Measurements from ENCODE around the gene ZDHHC9. TPM values are rescaled to one million over a fixed set of nuclear protein-coding genes. Genes with fewer than 3 reads are reported as not detected.

Gene ZDHHC9
- total RNA-seq, 1 donor from 2014 or later: 62.0 TPM

- no peak for DNase-seq
- Mint-ChIP-seq H3K9me3 (ENCODE audit: unreplicated experiment) (no peaks in the 10 kb centered on the region), H3K4me3 (ENCODE audit: unreplicated experiment) (no peak overlapping the region), H3K4me1 (ENCODE audit: low read depth, unreplicated experiment) (no peaks in the 10 kb centered on the region), H3K27me3 (ENCODE audit: unreplicated experiment) (no peaks in the 10 kb centered on the region), H3K36me3 (ENCODE audit: unreplicated experiment) (no peaks in the 10 kb centered on the region), H3K27ac (ENCODE audit: unreplicated experiment) (no peak overlapping the region)
- TF ChIP-seq CTCF (IDR thresholded peaks at IDR 0.05; ENCODE audit: partially characterized antibody, unreplicated experiment): no peak
Measured at GRCh38 chrX:129797251-129797906, 46.3 kb downstream of the ZDHHC9 start.

- Mint-ChIP-seq H3K9me3 (ENCODE audit: unreplicated experiment) (no peaks in the 10 kb centered on the region), H3K36me3 (ENCODE audit: unreplicated experiment) (no peaks in the 10 kb centered on the region), H3K4me1 (ENCODE audit: low read depth, unreplicated experiment) (no peaks in the 10 kb centered on the region), H3K27me3 (ENCODE audit: unreplicated experiment) (no peaks in the 10 kb centered on the region), H3K4me3 (ENCODE audit: unreplicated experiment) (no peak overlapping the region), H3K27ac (ENCODE audit: unreplicated experiment) (no peak overlapping the region)
- TF ChIP-seq CTCF (IDR thresholded peaks at IDR 0.05; ENCODE audit: partially characterized antibody, unreplicated experiment): no peak
- DNase-seq: no peak
Measured at GRCh38 chrX:129795584-129795983, 48.1 kb downstream of the ZDHHC9 start.

GRCh38 chrX:129793604-129794191, 50.0 kb downstream of the ZDHHC9 start:
- no peak overlapping the region for H3K27ac Mint-ChIP-seq (ENCODE audit: unreplicated experiment)
- no peak overlapping the region for H3K4me3 Mint-ChIP-seq (ENCODE audit: unreplicated experiment)
- no peaks in the 10 kb centered on the region for H3K9me3 Mint-ChIP-seq (ENCODE audit: unreplicated experiment)
- H3K27me3 Mint-ChIP-seq (ENCODE audit: unreplicated experiment): no peaks in the 10 kb centered on the region
- H3K4me1 Mint-ChIP-seq (ENCODE audit: low read depth, unreplicated experiment): no peaks in the 10 kb centered on the region
- DNase-seq: no peak
- H3K36me3 Mint-ChIP-seq (ENCODE audit: unreplicated experiment): no peaks in the 10 kb centered on the region
- no peak for TF ChIP-seq CTCF (IDR thresholded peaks at IDR 0.05; ENCODE audit: partially characterized antibody, unreplicated experiment)

GRCh38 chrX:129792586-129793291, 50.9 kb downstream of the ZDHHC9 start:
- no peak for DNase-seq
- H3K36me3 Mint-ChIP-seq (ENCODE audit: unreplicated experiment): no peaks in the 10 kb centered on the region
- no peak for TF ChIP-seq CTCF (IDR thresholded peaks at IDR 0.05; ENCODE audit: partially characterized antibody, unreplicated experiment)
- H3K4me1 Mint-ChIP-seq (ENCODE audit: low read depth, unreplicated experiment): no peaks in the 10 kb centered on the region
- H3K4me3 Mint-ChIP-seq (ENCODE audit: unreplicated experiment): no peak overlapping the region
- H3K9me3 Mint-ChIP-seq (ENCODE audit: unreplicated experiment): no peaks in the 10 kb centered on the region
- no peak overlapping the region for H3K27ac Mint-ChIP-seq (ENCODE audit: unreplicated experiment)
- no peaks in the 10 kb centered on the region for H3K27me3 Mint-ChIP-seq (ENCODE audit: unreplicated experiment)
